IMR-90 (cell line): ENCODE measurements around the gene MS4A15. TPM values are rescaled to one million over a fixed set of nuclear protein-coding genes. Genes with fewer than 3 reads are reported as not detected.

Source experiments
- ATAC-seq: fragments of 200-7000 bp; cut with Tn5 transposase; 2 replicates; pipeline ENCODE4 v1.9.1; 2020; ENCODE audit warnings: low read depth, mild to moderate bottlenecking, moderate library complexity
- BruUV-seq: library from RNA; stranded (reverse); fragments of 400-500 nt; replicated peaks from 2 replicates; lab custom pipeline; 2021; lab: Mats Ljungman, UMichigan
- CTCF ChIA-PET: fragments of 300-600 bp; formaldehyde crosslinking; extraction: SDS; loops from one replicate; lab custom pipeline; 2021; ENCODE audit warnings: antibody characterized with exemption; lab: Yijun Ruan, JAX
- POLR2A ChIA-PET: fragments of 300-600 bp; sonication (Branson Sonifier 250); formaldehyde crosslinking; loops from one replicate; lab custom pipeline; 2022; ENCODE audit warnings: antibody characterized with exemption; ENCODE audit not compliant: unreplicated experiment; lab: Charles Lee
- DNase-seq: peaks from one replicate; pipeline ENCODE4 v3.0.0; 2013
- H2AFZ ChIP-seq: replicated peaks from 2 replicates; pipeline ENCODE3; 2013; ENCODE audit warnings: low read length, mild to moderate bottlenecking; ENCODE audit not compliant: poor library complexity
- H2AK5ac ChIP-seq: 2 replicates; pipeline ENCODE4 v1.6.1; 2013; ENCODE audit warnings: low read depth, low read length, inconsistent platforms
- H2AK9ac ChIP-seq: replicated peaks from 2 replicates; pipeline ENCODE3; 2013; ENCODE audit warnings: mild to moderate bottlenecking, low read depth, low read length, moderate library complexity; ENCODE audit not compliant: poor library complexity
- H2BK120ac ChIP-seq: 2 replicates; pipeline ENCODE4 v1.6.1; 2013; ENCODE audit warnings: low read depth, low read length, inconsistent platforms
- H2BK15ac ChIP-seq: 3 replicates; pipeline ENCODE4 v1.6.1; 2013; ENCODE audit warnings: low read depth, low read length, inconsistent platforms
- H2BK20ac ChIP-seq: 2 replicates; pipeline ENCODE4 v1.6.1; 2013; ENCODE audit warnings: low read depth, mild to moderate bottlenecking, inconsistent platforms, low read length, moderate library complexity
- H2BK5ac ChIP-seq: 2 replicates; pipeline ENCODE4 v1.6.1; 2013; ENCODE audit warnings: mild to moderate bottlenecking, low read depth, low read length, inconsistent platforms; ENCODE audit not compliant: poor library complexity, severe bottlenecking
- H3K14ac ChIP-seq: replicated peaks from 2 replicates; pipeline ENCODE4 v1.6.1; 2013; ENCODE audit warnings: low read depth, low read length, inconsistent platforms
- H3K18ac ChIP-seq: 2 replicates; pipeline ENCODE4 v1.6.1; 2013; ENCODE audit warnings: low read depth, low read length, control low read depth
- H3K23ac ChIP-seq: 2 replicates; pipeline ENCODE4 v1.6.1; 2013; ENCODE audit warnings: low read depth, low read length, inconsistent platforms
- H3K27ac ChIP-seq: 2 replicates; pipeline ENCODE4 v1.5.1; 2013; ENCODE audit warnings: mild to moderate bottlenecking, control low read depth, low read length; ENCODE audit not compliant: insufficient read depth
- H3K27me3 ChIP-seq: 2 replicates; pipeline ENCODE4 v1.6.1; 2013; ENCODE audit warnings: low read length; ENCODE audit not compliant: control insufficient read depth, insufficient read depth
- H3K36me3 ChIP-seq: 2 replicates; pipeline ENCODE4 v1.6.1; 2013; ENCODE audit warnings: low read length, mixed read lengths; ENCODE audit not compliant: control insufficient read depth, insufficient read depth
- H3K4ac ChIP-seq: 2 replicates; pipeline ENCODE4 v1.6.1; 2013; ENCODE audit warnings: low read depth, low read length, inconsistent platforms
- H3K4me1 ChIP-seq: 2 replicates; pipeline ENCODE4 v1.6.1; 2013; ENCODE audit warnings: low read length, mixed read lengths; ENCODE audit not compliant: control insufficient read depth, insufficient read depth
- H3K4me2 ChIP-seq: 2 replicates; pipeline ENCODE4 v1.6.1; 2013; ENCODE audit warnings: low read depth, mild to moderate bottlenecking, control low read depth, low read length, moderate library complexity
- H3K4me3 ChIP-seq: 2 replicates; pipeline ENCODE4 v1.5.1; 2013; ENCODE audit warnings: low read depth, mild to moderate bottlenecking, control low read depth, low read length, moderate library complexity; ENCODE audit not compliant: insufficient read depth
- H3K56ac ChIP-seq: 2 replicates; pipeline ENCODE4 v1.6.1; 2013; ENCODE audit warnings: low read length, inconsistent platforms; ENCODE audit not compliant: insufficient read depth; ENCODE audit errors: extremely low read depth
- H3K79me1 ChIP-seq, 2 experiments: 2 replicates each; pipeline ENCODE4 v1.6.1; 2013; ENCODE audit warnings: low read length in 2 of 2, inconsistent platforms in 1 of 2, low read depth in 1 of 2
- H3K9ac ChIP-seq: 2 replicates; pipeline ENCODE4 v1.6.1; 2013; ENCODE audit warnings: low read depth, low read length, control low read depth
- H3K9me1 ChIP-seq: 2 replicates; pipeline ENCODE4 v1.6.1; 2013; ENCODE audit warnings: low read length, inconsistent platforms; ENCODE audit not compliant: insufficient read depth
- H3K9me3 ChIP-seq: 2 replicates; pipeline ENCODE4 v1.6.1; 2013; ENCODE audit warnings: low read length; ENCODE audit not compliant: control insufficient read depth, insufficient read depth
- H4K20me1 ChIP-seq: 2 replicates; pipeline ENCODE4 v1.6.1; 2013; ENCODE audit warnings: low read length, inconsistent platforms; ENCODE audit not compliant: insufficient read depth
- H4K5ac ChIP-seq: 2 replicates; pipeline ENCODE4 v1.6.1; 2013; ENCODE audit warnings: mild to moderate bottlenecking, low read depth, low read length, control low read depth
- H4K8ac ChIP-seq, 2 experiments: 2 replicates each; pipeline ENCODE4 v1.6.1; 2013; ENCODE audit warnings: low read depth in 2 of 2, low read length in 2 of 2, control low read depth in 1 of 2, inconsistent platforms in 1 of 2
- H4K91ac ChIP-seq: 2 replicates; pipeline ENCODE4 v1.6.1; 2013; ENCODE audit warnings: low read depth, low read length, inconsistent platforms; ENCODE audit not compliant: insufficient read depth
- BHLHE40 ChIP-seq: fragments of 150-350 bp; IDR thresholded peaks from 2 replicates; pipeline ENCODE4 v1.6.1; 2016; ENCODE audit warnings: mild to moderate bottlenecking, low read depth, low read length
- CHD1 ChIP-seq: IDR thresholded peaks from 2 replicates; pipeline ENCODE4 v1.6.1; 2012; ENCODE audit warnings: low read depth, low read length, improper control_type of control experiment
- CTCF ChIP-seq: conservative IDR thresholded peaks from 2 replicates; pipeline ENCODE4 v1.5.1; 2012; ENCODE audit warnings: mild to moderate bottlenecking, low read depth, low read length, improper control_type of control experiment
- FOS ChIP-seq: fragments of 150-350 bp; IDR thresholded peaks from 2 replicates; pipeline ENCODE4 v1.6.1; 2016; ENCODE audit warnings: low read depth, low read length
- MAFK ChIP-seq: IDR thresholded peaks from 2 replicates; pipeline ENCODE4 v1.6.1; 2012; ENCODE audit warnings: low read depth, low read length, improper control_type of control experiment
- MAZ ChIP-seq: IDR thresholded peaks from 2 replicates; pipeline ENCODE4 v1.6.1; 2012; ENCODE audit warnings: low read depth, mild to moderate bottlenecking, low read length, improper control_type of control experiment, moderate library complexity, borderline replicate concordance
- MXI1 ChIP-seq: IDR thresholded peaks from 2 replicates; pipeline ENCODE4 v1.6.1; 2012; ENCODE audit warnings: low read depth, mild to moderate bottlenecking, low read length, moderate library complexity, borderline replicate concordance
- NFE2L2 ChIP-seq: fragments of 150-350 bp; IDR thresholded peaks from 2 replicates; pipeline ENCODE4 v1.6.1; 2016; ENCODE audit warnings: low read depth, mild to moderate bottlenecking, low read length
- POLR2A ChIP-seq: IDR thresholded peaks from 2 replicates; pipeline ENCODE4 v1.6.1; 2012; ENCODE audit warnings: mild to moderate bottlenecking, low read depth, low read length
- RAD21 ChIP-seq: IDR thresholded peaks from 2 replicates; pipeline ENCODE4 v1.6.1; 2012; ENCODE audit warnings: low read length, improper control_type of control experiment
- RCOR1 ChIP-seq: IDR thresholded peaks from 2 replicates; pipeline ENCODE4 v1.6.1; 2012; ENCODE audit warnings: mild to moderate bottlenecking, low read length, improper control_type of control experiment; ENCODE audit not compliant: insufficient replicate concordance
- RFX5 ChIP-seq: IDR thresholded peaks from 2 replicates; pipeline ENCODE4 v1.8.0; 2012; ENCODE audit warnings: low read depth, mild to moderate bottlenecking, low read length, moderate library complexity
- SMC3 ChIP-seq: fragments of 150-350 bp; IDR thresholded peaks from 2 replicates; pipeline ENCODE4 v1.6.1; 2016; ENCODE audit warnings: low read depth, mild to moderate bottlenecking, antibody characterized with exemption, low read length, moderate library complexity
- WGBS, 2 experiments: methylation state at CpG; one replicate each; pipeline versions ENCODE4 v1.1.5 to v1.1.7; 2013; ENCODE audit warnings: missing lambda C conversion rate in 2 of 2; ENCODE audit not compliant: insufficient read length in 1 of 2; ENCODE audit errors: extremely low coverage in 2 of 2; 5-methylcytosine and 5-hydroxymethylcytosine counted together
- dilution Hi-C: fragments of 300-500 bp; cut with HindIII; formaldehyde crosslinking; loops from one replicate; pipeline ENCODE4 v1.14.3; 2018; ENCODE audit warnings: low sequenced_read_pairs; ENCODE audit not compliant: unreplicated experiment
- in situ Hi-C: fragments of 300-500 bp; cut with MboI; formaldehyde crosslinking; loops from 3 replicates; pipeline ENCODE4 v1.14.3; 2019; ENCODE audit warnings: low sequenced_read_pairs, inconsistent platforms, mixed read lengths
- intact Hi-C: fragments of 100-400 bp; cut with micrococcal nuclease; formaldehyde crosslinking; loops from 2 replicates; pipeline ENCODE4 v1.10.0; 2022
- polyA plus RNA-seq, 3 experiments: library from polyadenylated mRNA; depleted of rRNA; stranded (reverse); fragments of >200 nt; gene quantifications; 2 replicates each; pipeline ENCODE4 v1.2.3, GENCODE V29; 2012; ENCODE audit warnings: low replicate concordance in 1 of 3
- total RNA-seq: library from RNA; depleted of rRNA; stranded (reverse); fragments of >200 nt; gene quantifications from 2 replicates; pipeline ENCODE4 v1.2.3, GENCODE V29; 2012

MS4A15 gene
- total and polyA plus RNA-seq, 2 of the 4 experiments (the other 2 are of a cell fraction): not detected

GRCh38 chr11:60761436-60762190 lies 4.9 kb downstream of the MS4A15 start:
- Histone ChIP-seq H3K14ac (no peak overlapping the region), H2BK120ac (no peak overlapping the region), H3K18ac (no peak overlapping the region), H2BK5ac (no peak overlapping the region), H3K27me3 (peaks cover 4% of the 10 kb centered on the region), H2BK15ac (no peak overlapping the region), H4K5ac (no peak overlapping the region), H3K36me3 (no peaks in the 10 kb centered on the region), H3K56ac (no peak overlapping the region), H3K4me2 (no peak overlapping the region), H4K8ac (no peak overlapping the region), H3K4ac (no peak overlapping the region), H3K23ac (no peak overlapping the region), H3K4me1 (no peaks in the 10 kb centered on the region), H3K9me1 (no peaks in the 10 kb centered on the region), H2AFZ (no peak overlapping the region), H2BK20ac (no peak overlapping the region), H2AK5ac (no peak overlapping the region), H2AK9ac (no peak overlapping the region), H3K9me3 (no peaks in the 10 kb centered on the region), H3K27ac (no peak overlapping the region), H4K91ac (no peak overlapping the region), H3K79me1 (no peaks in the 10 kb centered on the region), H3K4me3 (no peak overlapping the region), H3K9ac (no peak overlapping the region), H4K20me1 (no peaks in the 10 kb centered on the region)
- in situ Hi-C loops: no loop called here
- no CpG with 5 or more reads among the region's 4 CpGs for WGBS, 2 experiments
- intact Hi-C loops: no loop called here
- BruUV-seq: no TSS peak
- TF ChIP-seq MXI1: no peak
- TF ChIP-seq FOS: no peak
- no peak for TF ChIP-seq POLR2A
- TF ChIP-seq NFE2L2: no peak
- TF ChIP-seq BHLHE40: no peak
- no peak for TF ChIP-seq RCOR1
- TF ChIP-seq CTCF: no peak
- no peak for TF ChIP-seq SMC3
- no peak for TF ChIP-seq CHD1
- TF ChIP-seq MAFK: no peak
- no peak for TF ChIP-seq RFX5
- no peak for TF ChIP-seq MAZ
- TF ChIP-seq RAD21: no peak
- POLR2A ChIA-PET: no interaction called here
- dilution Hi-C loops: no loop called here
- DNase-seq (no peak), ATAC-seq (no peak)
- CTCF ChIA-PET: no interaction called here
